Measurements from ENCODE around the gene AHCYL1.

DNA sequence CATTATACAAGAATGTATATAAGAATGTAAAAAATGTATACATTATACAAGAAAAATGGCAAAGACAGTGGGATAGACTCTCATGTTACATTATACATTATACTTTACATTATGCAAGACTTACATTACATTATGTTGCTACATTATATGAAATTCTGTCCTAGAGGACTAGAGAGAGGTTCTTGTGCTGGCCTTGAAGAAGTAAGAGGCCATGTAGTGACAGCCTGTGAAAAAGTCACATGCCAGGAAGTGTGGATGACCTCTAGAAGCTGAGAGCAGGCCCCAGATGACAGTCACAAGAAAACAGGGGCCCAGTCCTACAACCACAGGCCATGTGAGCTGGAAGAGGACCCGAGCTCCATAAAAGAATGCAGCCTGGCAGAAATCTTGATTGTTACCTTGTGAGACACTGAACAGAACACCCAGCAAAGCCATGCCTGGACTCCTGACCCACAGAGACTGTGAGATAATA, 30.5 kb upstream of the AHCYL1 start:
- no peak for TF ChIP-seq CTCF (IDR thresholded peaks at IDR 0.05; ENCODE audit: insufficient read depth, low read length)
- no peak for TF ChIP-seq POLR2AphosphoS5 (IDR thresholded peaks at IDR 0.05; ENCODE audit: low read depth)
- TF ChIP-seq REST (IDR thresholded peaks at IDR 0.05; ENCODE audit: insufficient replicate concordance, low read depth) = no peak
